ENCODE results near the gene MYL5. TPM values are rescaled to one million over a fixed set of nuclear protein-coding genes. Genes with fewer than 3 reads are reported as not detected.

The MYL5 gene
- total RNA-seq, 6 experiments from 2014 or later: 14.2 to 23.0 (median 18.8) TPM

GRCh38 chr4:712916-713632 lies 38.7 kb downstream of the MYL5 start:
- Mint-ChIP-seq H3K27ac (no peak overlapping the region), H3K9me3 (peaks cover 11% of the 10 kb centered on the region), H3K4me3 (no peak overlapping the region), H3K36me3 (ENCODE audit: low read depth) (peaks cover 39% of the 10 kb centered on the region), H3K4me1 (ENCODE audit: low read depth) (peaks cover 12% of the 10 kb centered on the region), H3K27me3 (ENCODE audit: insufficient read depth) (peaks cover 3% of the 10 kb centered on the region; the same call in 1 of the 2 replicates)
- no peak for DNase-seq
- no peak for TF ChIP-seq CTCF (IDR thresholded peaks at IDR 0.05)

GRCh38 chr4:714087-714486 lies 39.7 kb downstream of the MYL5 start:
- Mint-ChIP-seq H3K27me3 (ENCODE audit: insufficient read depth) (peaks cover 3% of the 10 kb centered on the region; the same call in 1 of the 2 replicates), H3K4me3 (no peak overlapping the region), H3K4me1 (ENCODE audit: low read depth) (peaks cover 6% of the 10 kb centered on the region), H3K9me3 (peaks cover 12% of the 10 kb centered on the region), H3K27ac (no peak overlapping the region), H3K36me3 (ENCODE audit: low read depth) (peaks cover 34% of the 10 kb centered on the region)
- no peak for DNase-seq
- no peak for TF ChIP-seq CTCF (IDR thresholded peaks at IDR 0.05)

DNA sequence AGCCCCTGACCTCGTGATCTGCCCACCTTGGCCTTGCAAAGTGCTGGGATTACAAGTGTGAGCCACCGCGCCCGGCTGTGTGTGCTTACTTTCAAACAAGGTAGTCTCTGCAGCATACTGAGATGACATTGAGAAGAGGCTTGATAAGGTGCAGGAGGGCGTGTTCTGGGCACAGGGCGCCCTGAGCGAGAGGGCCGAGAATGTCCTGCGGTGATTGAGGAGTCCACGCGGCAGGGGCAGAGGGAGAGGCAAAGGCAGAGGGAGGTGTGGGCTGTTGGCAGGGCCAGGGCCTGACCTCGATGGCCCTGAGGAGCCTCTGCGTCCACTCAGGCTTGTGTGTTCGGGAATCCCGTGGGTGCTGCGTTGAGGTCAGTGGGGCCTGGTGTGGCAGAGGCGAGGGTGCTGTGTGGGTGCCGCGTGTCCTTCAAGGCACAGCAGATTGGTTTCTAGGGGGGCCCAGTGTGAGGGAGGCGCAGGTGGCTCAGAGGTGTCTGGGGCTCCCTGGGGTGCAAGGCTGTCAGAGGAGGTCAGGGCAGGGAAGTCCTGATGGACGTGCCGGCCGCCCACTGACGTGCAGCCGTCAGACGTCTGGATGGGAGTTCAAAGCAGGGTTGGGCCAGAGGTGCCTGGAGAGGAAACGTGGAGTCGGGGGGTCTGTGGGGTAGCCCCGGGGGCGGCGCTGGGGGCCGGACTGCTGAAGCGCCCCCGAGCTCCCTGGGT lies 43.4 kb downstream of the MYL5 start:
- no peak for TF ChIP-seq CTCF (IDR thresholded peaks at IDR 0.05)
- peaks cover 3% of the 10 kb centered on the region; the same call in 1 of the 2 replicates for H3K27me3 Mint-ChIP-seq (ENCODE audit: insufficient read depth)
- no peak for DNase-seq
- H3K4me3 Mint-ChIP-seq: no peak overlapping the region
- H3K36me3 Mint-ChIP-seq (ENCODE audit: low read depth): peaks cover 48% of the 10 kb centered on the region
- no peak overlapping the region for H3K27ac Mint-ChIP-seq
- H3K4me1 Mint-ChIP-seq (ENCODE audit: low read depth): peaks cover 5% of the 10 kb centered on the region; the same call in 1 of the 2 replicates
- H3K9me3 Mint-ChIP-seq: peaks cover 36% of the 10 kb centered on the region

- no peak for DNase-seq
- no peak for TF ChIP-seq CTCF (IDR thresholded peaks at IDR 0.05)
- H3K4me1 Mint-ChIP-seq (ENCODE audit: low read depth): peaks cover 5% of the 10 kb centered on the region; the same call in 1 of the 2 replicates
- peaks cover 48% of the 10 kb centered on the region for H3K36me3 Mint-ChIP-seq (ENCODE audit: low read depth)
- H3K9me3 Mint-ChIP-seq: peaks cover 36% of the 10 kb centered on the region
- no peak overlapping the region for H3K4me3 Mint-ChIP-seq
- H3K27me3 Mint-ChIP-seq (ENCODE audit: insufficient read depth): peaks cover 5% of the 10 kb centered on the region
- H3K27ac Mint-ChIP-seq: no peak overlapping the region
Observed at GRCh38 chr4:718460-718859, 44.1 kb downstream of the MYL5 start.

- no peak for DNase-seq
- H3K4me3 Mint-ChIP-seq: no peak overlapping the region
- no peak overlapping the region for H3K27ac Mint-ChIP-seq
- peaks cover 7% of the 10 kb centered on the region for H3K27me3 Mint-ChIP-seq (ENCODE audit: insufficient read depth)
- peaks cover 5% of the 10 kb centered on the region; the same call in 1 of the 2 replicates for H3K4me1 Mint-ChIP-seq (ENCODE audit: low read depth)
- H3K36me3 Mint-ChIP-seq (ENCODE audit: low read depth): peaks cover 38% of the 10 kb centered on the region
- peaks cover 33% of the 10 kb centered on the region for H3K9me3 Mint-ChIP-seq
- no peak for TF ChIP-seq CTCF (IDR thresholded peaks at IDR 0.05)
Observed at GRCh38 chr4:720111-720860, 45.9 kb downstream of the MYL5 start.
